K562 (cell line): ENCODE measurements around the gene SLC1A3. TPM values are rescaled to one million over a fixed set of nuclear protein-coding genes. Genes with fewer than 3 reads are reported as not detected.

ENCODE experiments used
- ATAC-seq: fragments of 200-7000 bp; cut with Tn5 transposase; 3 replicates; pipeline ENCODE4 v1.9.1; 2020; ENCODE audit warnings: moderate library complexity
- BruUV-seq: library from RNA; stranded (reverse); fragments of 400-500 nt; replicated peaks from 2 replicates; lab custom pipeline; 2021; lab: Mats Ljungman, UMichigan
- CTCF ChIA-PET: fragments of 300-600 bp; formaldehyde crosslinking; extraction: SDS; loops from one replicate; lab custom pipeline; 2021; ENCODE audit warnings: low intra/inter-chr PET ratio; lab: Yijun Ruan, JAX
- POLR2A ChIA-PET: fragments of 300-600, 350-650 bp; sonication (Branson Sonifier 250); formaldehyde crosslinking; extraction: SDS; loops from one replicate; lab custom pipeline; 2021; ENCODE audit warnings: antibody characterized with exemption, inconsistent platforms; lab: Yijun Ruan, JAX
- DNase-seq, 4 experiments: peaks; one replicate each; pipeline versions ENCODE4 v3.0.0 to v3.0.0-alpha.2; 2011 to 2018; ENCODE audit warnings: low spot score in 3 of 4, mixed read lengths in 3 of 4; ENCODE audit errors: extremely low read depth in 1 of 4
- FAIRE-seq: peaks from 2 replicates; lab custom pipeline; 2011; peaks lifted over from hg19 to GRCh38; lab: Jason Lieb, UNC
- H2AFZ ChIP-seq: 2 replicates; pipeline ENCODE4 v1.6.0; 2011; ENCODE audit warnings: low read depth, low read length, control low read depth, inconsistent platforms
- H3K27ac ChIP-seq: fragments of 200-600 bp; 3 replicates; pipeline ENCODE4 v1.8.0; 2011; ENCODE audit warnings: low read depth, mild to moderate bottlenecking, control low read depth, inconsistent platforms, low read length, moderate library complexity, mixed read lengths; ENCODE audit errors: extremely low read depth
- H3K27me3 ChIP-seq, 2 experiments: fragments of 300-600 bp in 1 of 2; 2 replicates in 1 of 2; 3 replicates in 1 of 2; pipeline versions ENCODE4 v1.6.0 to v1.8.0; 2011; ENCODE audit warnings: inconsistent platforms in 2 of 2, low read length in 2 of 2, mild to moderate bottlenecking in 1 of 2, mixed read lengths in 1 of 2, moderate library complexity in 1 of 2; ENCODE audit not compliant: control insufficient read depth in 2 of 2, insufficient read depth in 2 of 2
- H3K36me3 ChIP-seq: fragments of 300-600 bp; 3 replicates; pipeline ENCODE4 v1.8.0; 2011; ENCODE audit warnings: mild to moderate bottlenecking, low read length, inconsistent platforms; ENCODE audit not compliant: control insufficient read depth, insufficient read depth
- H3K4me1 ChIP-seq, 2 experiments: fragments of 200-600 bp in 1 of 2; replicated peaks in 1 of 2; 2 replicates in 1 of 2; 3 replicates in 1 of 2; pipeline versions ENCODE4 v1.5.1 to v1.8.0; 2011; ENCODE audit warnings: inconsistent platforms in 2 of 2, low read length in 2 of 2, mild to moderate bottlenecking in 1 of 2, mixed read lengths in 1 of 2, moderate library complexity in 1 of 2; ENCODE audit not compliant: control insufficient read depth in 2 of 2, insufficient read depth in 2 of 2
- H3K4me2 ChIP-seq: 2 replicates; pipeline ENCODE4 v1.6.1; 2011; ENCODE audit warnings: low read length, control low read depth, inconsistent platforms, mixed read lengths; ENCODE audit not compliant: insufficient read depth
- H3K4me3 ChIP-seq: fragments of 200-600 bp; sonication (generic), shearing (Covaris generic); 2 replicates; pipeline ENCODE4 v1.5.1; 2016; ENCODE audit warnings: control low read depth, inconsistent platforms
- H3K79me2 ChIP-seq: fragments of 200-600 bp; 3 replicates; pipeline ENCODE4 v1.8.0; 2011; ENCODE audit warnings: low read length, inconsistent platforms; ENCODE audit not compliant: control insufficient read depth, insufficient read depth
- H3K9ac ChIP-seq, 2 experiments: 2 replicates each; pipeline versions ENCODE4 v1.6.0 to v1.6.1; 2011; ENCODE audit warnings: low read depth in 2 of 2, low read length in 2 of 2, control low read depth in 1 of 2, inconsistent platforms in 1 of 2, mild to moderate bottlenecking in 1 of 2, mixed read lengths in 1 of 2; ENCODE audit not compliant: insufficient read depth in 1 of 2
- H3K9me1 ChIP-seq: one replicate; pipeline ENCODE4 v1.6.0; 2011; ENCODE audit warnings: inconsistent platforms, mild to moderate bottlenecking, low read length, moderate library complexity; ENCODE audit not compliant: control insufficient read depth, insufficient read depth
- H3K9me3 ChIP-seq: replicated peaks from 2 replicates; pipeline ENCODE4 v1.5.1; 2011; ENCODE audit warnings: low read depth, low read length, inconsistent platforms; ENCODE audit not compliant: control insufficient read depth, insufficient read depth
- H4K20me1 ChIP-seq: replicated peaks from 2 replicates; pipeline ENCODE4 v1.6.1; 2011; ENCODE audit warnings: low read length, inconsistent platforms, mixed read lengths; ENCODE audit not compliant: control insufficient read depth, insufficient read depth
- HMG20A ChIP-seq: fragments of 450-650 bp; formaldehyde crosslinking; conservative IDR thresholded peaks from 2 replicates; pipeline ENCODE4 v1.4.0; 2020; ENCODE audit warnings: mild to moderate bottlenecking, mixed read lengths
- JUND ChIP-seq, 2 experiments: IDR thresholded peaks; 2 replicates in 1 of 2; 3 replicates in 1 of 2; pipeline ENCODE4 v1.6.1; 2011; ENCODE audit warnings: borderline replicate concordance in 2 of 2, low read depth in 2 of 2, low read length in 2 of 2, improper control_type of control experiment in 1 of 2, missing biosample characterization in 1 of 2, missing genetic modification characterization in 1 of 2, missing genetic modification reagents in 1 of 2
- MAFG ChIP-seq: fragments of 450-650 bp; conservative IDR thresholded peaks from 2 replicates; pipeline ENCODE4 v1.6.1; 2016; ENCODE audit warnings: missing genetic modification characterization, missing compliant biosample characterization
- SMAD1 ChIP-seq: fragments of 150-350 bp; IDR thresholded peaks from 2 replicates; pipeline ENCODE4 v1.6.1; 2014; ENCODE audit warnings: low read length, low read depth; ENCODE audit not compliant: partially characterized antibody
- SRSF3 ChIP-seq: fragments of 200-400 bp; formaldehyde crosslinking; IDR thresholded peaks from 2 replicates; pipeline ENCODE4 v1.6.1; 2016; ENCODE audit warnings: mild to moderate bottlenecking, low read length, moderate library complexity; ENCODE audit not compliant: insufficient read depth
- TCF3 ChIP-seq: sonication (generic); formaldehyde crosslinking; IDR thresholded peaks from 2 replicates; pipeline ENCODE4 v1.4.0; 2020; ENCODE audit warnings: mild to moderate bottlenecking, missing genetic modification reagents
- WGBS: fragments of 100-300 bp; shearing (Covaris generic); methylation state at CpG from one replicate; pipeline ENCODE4 v1.1.6; 2016; ENCODE audit warnings: low coverage, mixed read lengths; ENCODE audit not compliant: insufficient coverage; ENCODE audit errors: missing lambda C conversion rate; 5-methylcytosine and 5-hydroxymethylcytosine counted together
- in situ Hi-C: fragments of 300-500 bp; cut with MboI; formaldehyde crosslinking; loops from 4 replicates; pipeline ENCODE4 v1.15.0; 2018; ENCODE audit warnings: inconsistent platforms, mixed read lengths
- intact Hi-C: fragments of 100-400 bp; cut with micrococcal nuclease; formaldehyde crosslinking; loops from 2 replicates; pipeline ENCODE4 v1.14.2; 2022
- polyA plus RNA-seq, 8 experiments: library from polyadenylated mRNA; depleted of rRNA in 4 of 8; stranded (reverse) in 5 of 8; unstranded in 3 of 8; fragments of >200 nt; fragmentation: Nextera tagmentation in 2 of 8; fragmentation: Illumina TruSeq in 1 of 8; extraction: Ambion mirVana in 2 of 8; extraction: Trizol in 1 of 8; gene quantifications; 2 replicates each; pipeline versions ENCODE4 v1.2.1 to v1.2.3, GENCODE V29; 2011 to 2014; ENCODE audit warnings: inconsistent platforms in 1 of 8, missing spikeins in 1 of 8
- total RNA-seq, 7 experiments: library from RNA; depleted of rRNA in 6 of 7; stranded (reverse); fragments of >200 nt in 6 of 7; fragmentation: Illumina TruSeq in 2 of 7; extraction: Trizol in 2 of 7; gene quantifications; 2 replicates each; pipeline versions ENCODE4 v1.2.1 to v1.2.3, GENCODE V29; 2011 to 2021; ENCODE audit warnings: low replicate concordance in 1 of 7
- TF ChIP-seq, protein P1 (sequence below): fragments of 450-650 bp; IDR thresholded peaks from 2 replicates; pipeline ENCODE4 v1.6.1; 2016; ENCODE audit warnings: antibody characterized with exemption
- TF ChIP-seq, protein P2 (sequence below): sonication (generic); formaldehyde crosslinking; IDR thresholded peaks from 2 replicates; pipeline ENCODE4 v1.8.0; 2023; ENCODE audit warnings: mild to moderate bottlenecking, missing genetic modification reagents
- TF ChIP-seq, protein P3 (sequence below): sonication (generic); formaldehyde crosslinking; IDR thresholded peaks from 2 replicates; pipeline ENCODE4 v1.8.0; 2023; ENCODE audit warnings: missing genetic modification reagents, mild to moderate bottlenecking, borderline replicate concordance

SLC1A3 gene
- total and polyA plus RNA-seq, 9 of the 15 experiments (the other 6 are each of a cell fraction or from before 2014, with no cell fraction given): 0.13 TPM; not detected in 8

DNA sequence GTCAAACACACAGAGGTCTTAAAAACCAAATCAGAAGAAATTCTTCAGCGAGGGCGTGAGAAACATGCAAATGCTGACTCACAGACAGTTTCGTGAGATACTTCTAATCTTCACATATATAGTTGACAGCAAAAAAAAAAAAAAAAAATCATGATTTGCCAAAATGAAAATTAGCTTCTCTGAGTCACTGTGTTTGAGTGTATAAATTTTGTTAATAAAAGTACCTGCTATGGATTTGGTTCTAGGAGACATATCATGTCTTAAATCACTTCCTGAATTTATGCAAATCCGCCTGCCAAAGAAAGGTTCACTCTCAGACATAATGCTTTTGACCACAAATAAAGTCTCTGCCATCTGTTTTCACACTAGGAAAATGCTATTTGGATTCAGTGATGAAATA is 114.3 kb downstream of the SLC1A3 start (continued):
- TF ChIP-seq HMG20A (CRISPR knock-in tag): no peak
- TF ChIP-seq MAFG: peak; percentile 77
- TF ChIP-seq SMAD1: no peak
- TF ChIP-seq, all 486 proteins: peak for 7

DNA sequence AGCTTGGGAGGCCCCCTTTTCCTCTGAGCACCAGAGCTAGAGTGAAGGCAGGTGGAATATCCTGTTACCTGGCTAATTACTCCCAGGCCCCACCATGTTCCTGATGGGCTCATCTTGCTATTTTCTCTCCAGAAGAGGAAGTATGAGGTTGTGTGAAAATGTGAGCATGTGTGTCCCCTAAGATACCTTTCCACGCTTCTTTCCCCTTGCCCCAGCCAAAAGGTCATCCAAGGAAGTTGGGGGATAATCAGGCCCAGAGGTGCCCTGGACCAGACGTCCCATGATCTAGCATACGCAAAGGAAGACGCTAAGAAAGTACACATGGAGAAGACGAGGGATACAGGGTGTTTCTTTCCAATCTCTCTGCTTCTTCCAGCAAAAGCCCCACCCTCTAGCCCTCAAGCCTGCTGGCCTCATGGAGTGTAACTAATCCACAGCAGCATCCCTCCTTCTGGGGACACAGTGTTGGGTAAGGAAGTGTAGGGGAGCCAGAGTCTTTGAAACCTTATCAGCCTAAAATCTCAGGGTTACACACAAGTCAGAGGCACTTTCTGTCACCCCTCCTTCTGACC is 115.3 kb downstream of the SLC1A3 start:
- ChIA-PET CTCF (no interaction called here), POLR2A (no interaction called here)
- intact Hi-C loops (no loop called here), in situ Hi-C loops (no loop called here)
- no peak for DNase-seq
- no TSS peak for BruUV-seq
- H3K9me3 ChIP-seq: no peaks in the 10 kb centered on the region
- H3K9me1 ChIP-seq: no peaks in the 10 kb centered on the region
- H3K9ac ChIP-seq: no peak overlapping the region
- peaks cover 0 to 11% of the 10 kb centered on the region in 2 experiments; a peak in 3 of 5 replicates for H3K27me3 ChIP-seq
- H3K36me3 ChIP-seq: no peaks in the 10 kb centered on the region
- 1% methylated on average over 5 of the region's 5 CpGs for WGBS
- H3K4me3 ChIP-seq: no peak overlapping the region
- no peaks in the 10 kb centered on the region; a peak in 1 of 5 replicates for H3K4me1 ChIP-seq
- no peak for FAIRE-seq
- no peaks in the 10 kb centered on the region for H3K79me2 ChIP-seq
- ATAC-seq: no peak
- H4K20me1 ChIP-seq: no peaks in the 10 kb centered on the region
- H3K4me2 ChIP-seq: no peak overlapping the region
- H2AFZ ChIP-seq: no peak overlapping the region
- no peak overlapping the region for H3K27ac ChIP-seq
- TF ChIP-seq SRSF3: no peak
- TF ChIP-seq, protein P1, sequence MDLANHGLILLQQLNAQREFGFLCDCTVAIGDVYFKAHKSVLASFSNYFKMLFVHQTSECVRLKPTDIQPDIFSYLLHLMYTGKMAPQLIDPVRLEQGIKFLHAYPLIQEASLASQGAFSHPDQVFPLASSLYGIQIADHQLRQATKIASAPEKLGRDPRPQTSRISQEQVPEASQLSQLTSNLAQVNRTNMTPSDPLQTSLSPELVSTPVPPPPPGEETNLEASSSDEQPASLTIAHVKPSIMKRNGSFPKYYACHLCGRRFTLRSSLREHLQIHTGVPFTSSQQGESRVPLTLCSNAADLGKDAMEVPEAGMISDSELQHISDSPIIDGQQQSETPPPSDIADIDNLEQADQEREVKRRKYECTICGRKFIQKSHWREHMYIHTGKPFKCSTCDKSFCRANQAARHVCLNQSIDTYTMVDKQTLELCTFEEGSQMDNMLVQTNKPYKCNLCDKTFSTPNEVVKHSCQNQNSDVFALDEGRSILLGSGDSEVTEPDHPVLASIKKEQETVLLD: no peak
- TF ChIP-seq, protein P2, sequence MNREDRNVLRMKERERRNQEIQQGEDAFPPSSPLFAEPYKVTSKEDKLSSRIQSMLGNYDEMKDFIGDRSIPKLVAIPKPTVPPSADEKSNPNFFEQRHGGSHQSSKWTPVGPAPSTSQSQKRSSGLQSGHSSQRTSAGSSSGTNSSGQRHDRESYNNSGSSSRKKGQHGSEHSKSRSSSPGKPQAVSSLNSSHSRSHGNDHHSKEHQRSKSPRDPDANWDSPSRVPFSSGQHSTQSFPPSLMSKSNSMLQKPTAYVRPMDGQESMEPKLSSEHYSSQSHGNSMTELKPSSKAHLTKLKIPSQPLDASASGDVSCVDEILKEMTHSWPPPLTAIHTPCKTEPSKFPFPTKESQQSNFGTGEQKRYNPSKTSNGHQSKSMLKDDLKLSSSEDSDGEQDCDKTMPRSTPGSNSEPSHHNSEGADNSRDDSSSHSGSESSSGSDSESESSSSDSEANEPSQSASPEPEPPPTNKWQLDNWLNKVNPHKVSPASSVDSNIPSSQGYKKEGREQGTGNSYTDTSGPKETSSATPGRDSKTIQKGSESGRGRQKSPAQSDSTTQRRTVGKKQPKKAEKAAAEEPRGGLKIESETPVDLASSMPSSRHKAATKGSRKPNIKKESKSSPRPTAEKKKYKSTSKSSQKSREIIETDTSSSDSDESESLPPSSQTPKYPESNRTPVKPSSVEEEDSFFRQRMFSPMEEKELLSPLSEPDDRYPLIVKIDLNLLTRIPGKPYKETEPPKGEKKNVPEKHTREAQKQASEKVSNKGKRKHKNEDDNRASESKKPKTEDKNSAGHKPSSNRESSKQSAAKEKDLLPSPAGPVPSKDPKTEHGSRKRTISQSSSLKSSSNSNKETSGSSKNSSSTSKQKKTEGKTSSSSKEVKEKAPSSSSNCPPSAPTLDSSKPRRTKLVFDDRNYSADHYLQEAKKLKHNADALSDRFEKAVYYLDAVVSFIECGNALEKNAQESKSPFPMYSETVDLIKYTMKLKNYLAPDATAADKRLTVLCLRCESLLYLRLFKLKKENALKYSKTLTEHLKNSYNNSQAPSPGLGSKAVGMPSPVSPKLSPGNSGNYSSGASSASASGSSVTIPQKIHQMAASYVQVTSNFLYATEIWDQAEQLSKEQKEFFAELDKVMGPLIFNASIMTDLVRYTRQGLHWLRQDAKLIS (CRISPR knock-in tag): no peak
- no peak for TF ChIP-seq TCF3 (CRISPR knock-in tag)
- no peak for TF ChIP-seq JUND (IDR thresholded peaks at IDR 0.05; ENCODE audit: borderline replicate concordance, low read depth, low read length)
- no peak for TF ChIP-seq JUND (tag; IDR thresholded peaks at IDR 0.05; ENCODE audit: borderline replicate concordance, low read depth, low read length)
- TF ChIP-seq, protein P3, sequence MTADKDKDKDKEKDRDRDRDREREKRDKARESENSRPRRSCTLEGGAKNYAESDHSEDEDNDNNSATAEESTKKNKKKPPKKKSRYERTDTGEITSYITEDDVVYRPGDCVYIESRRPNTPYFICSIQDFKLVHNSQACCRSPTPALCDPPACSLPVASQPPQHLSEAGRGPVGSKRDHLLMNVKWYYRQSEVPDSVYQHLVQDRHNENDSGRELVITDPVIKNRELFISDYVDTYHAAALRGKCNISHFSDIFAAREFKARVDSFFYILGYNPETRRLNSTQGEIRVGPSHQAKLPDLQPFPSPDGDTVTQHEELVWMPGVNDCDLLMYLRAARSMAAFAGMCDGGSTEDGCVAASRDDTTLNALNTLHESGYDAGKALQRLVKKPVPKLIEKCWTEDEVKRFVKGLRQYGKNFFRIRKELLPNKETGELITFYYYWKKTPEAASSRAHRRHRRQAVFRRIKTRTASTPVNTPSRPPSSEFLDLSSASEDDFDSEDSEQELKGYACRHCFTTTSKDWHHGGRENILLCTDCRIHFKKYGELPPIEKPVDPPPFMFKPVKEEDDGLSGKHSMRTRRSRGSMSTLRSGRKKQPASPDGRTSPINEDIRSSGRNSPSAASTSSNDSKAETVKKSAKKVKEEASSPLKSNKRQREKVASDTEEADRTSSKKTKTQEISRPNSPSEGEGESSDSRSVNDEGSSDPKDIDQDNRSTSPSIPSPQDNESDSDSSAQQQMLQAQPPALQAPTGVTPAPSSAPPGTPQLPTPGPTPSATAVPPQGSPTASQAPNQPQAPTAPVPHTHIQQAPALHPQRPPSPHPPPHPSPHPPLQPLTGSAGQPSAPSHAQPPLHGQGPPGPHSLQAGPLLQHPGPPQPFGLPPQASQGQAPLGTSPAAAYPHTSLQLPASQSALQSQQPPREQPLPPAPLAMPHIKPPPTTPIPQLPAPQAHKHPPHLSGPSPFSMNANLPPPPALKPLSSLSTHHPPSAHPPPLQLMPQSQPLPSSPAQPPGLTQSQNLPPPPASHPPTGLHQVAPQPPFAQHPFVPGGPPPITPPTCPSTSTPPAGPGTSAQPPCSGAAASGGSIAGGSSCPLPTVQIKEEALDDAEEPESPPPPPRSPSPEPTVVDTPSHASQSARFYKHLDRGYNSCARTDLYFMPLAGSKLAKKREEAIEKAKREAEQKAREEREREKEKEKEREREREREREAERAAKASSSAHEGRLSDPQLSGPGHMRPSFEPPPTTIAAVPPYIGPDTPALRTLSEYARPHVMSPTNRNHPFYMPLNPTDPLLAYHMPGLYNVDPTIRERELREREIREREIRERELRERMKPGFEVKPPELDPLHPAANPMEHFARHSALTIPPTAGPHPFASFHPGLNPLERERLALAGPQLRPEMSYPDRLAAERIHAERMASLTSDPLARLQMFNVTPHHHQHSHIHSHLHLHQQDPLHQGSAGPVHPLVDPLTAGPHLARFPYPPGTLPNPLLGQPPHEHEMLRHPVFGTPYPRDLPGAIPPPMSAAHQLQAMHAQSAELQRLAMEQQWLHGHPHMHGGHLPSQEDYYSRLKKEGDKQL: no peak
